ENCODE results near the gene ASAP2.

ASAP2 gene

GRCh38 chr2:9232166-9232479 lies 25.5 kb downstream of the ASAP2 start:
- no peak for TF ChIP-seq CTCF (IDR thresholded peaks at IDR 0.05; ENCODE audit: low read depth, low read length)
- H3K4me3 ChIP-seq (ENCODE audit: low read depth, low read length) = no peak overlapping the region

DNA sequence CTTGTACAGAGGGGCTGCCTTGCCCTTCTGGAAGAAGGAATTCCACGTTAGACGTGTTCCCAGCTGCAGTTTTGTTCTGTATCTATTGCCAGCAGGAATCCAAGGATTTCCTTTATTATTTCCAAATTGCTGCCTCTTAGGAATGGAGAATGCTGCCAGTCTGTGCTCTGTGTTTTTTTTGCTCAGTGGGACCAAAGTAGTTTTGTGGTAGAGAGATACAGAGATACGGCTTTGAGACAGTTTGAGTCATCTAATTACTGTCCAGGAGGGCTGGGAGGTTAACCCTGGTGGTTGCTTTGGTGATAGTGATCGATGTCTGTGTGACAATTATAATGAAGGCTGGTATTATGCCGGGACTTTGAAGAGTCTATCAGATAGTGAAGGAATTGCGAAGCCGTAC lies 26.3 kb downstream of the ASAP2 start:
- H3K4me3 ChIP-seq (ENCODE audit: low read depth, low read length) = no peak overlapping the region
- no peak for TF ChIP-seq CTCF (IDR thresholded peaks at IDR 0.05; ENCODE audit: low read depth, low read length)

DNA sequence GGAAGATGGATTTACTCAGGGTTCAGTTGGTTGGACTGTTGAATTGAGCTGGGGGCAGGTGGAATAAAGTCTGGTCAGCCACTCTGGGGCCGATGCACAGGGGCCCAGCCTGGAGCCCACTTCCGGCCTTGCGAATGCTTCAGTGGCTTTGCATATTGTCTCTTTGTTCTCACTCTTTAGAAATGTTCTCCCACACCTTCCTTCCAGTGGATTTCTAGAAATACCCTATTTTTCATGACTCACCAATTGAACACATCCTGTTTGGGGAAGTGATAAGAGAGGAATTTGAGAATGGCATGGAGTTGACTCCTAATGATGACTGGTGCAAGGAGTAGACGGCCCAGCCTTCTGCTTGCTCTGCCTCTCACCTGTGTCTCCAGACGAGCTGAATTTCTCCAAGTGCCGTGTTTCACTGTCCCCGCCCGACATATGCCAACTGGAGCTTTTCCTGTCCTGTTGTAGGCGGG lies 28.1 kb downstream of the ASAP2 start:
- H3K4me3 ChIP-seq (ENCODE audit: low read depth, low read length) = peak overlapping the region; percentile 26

GRCh38 chr2:9235147-9236044 lies 28.8 kb downstream of the ASAP2 start:
- H3K4me3 ChIP-seq (ENCODE audit: low read depth, low read length) = peak overlapping the region; percentile 26
- TF ChIP-seq CTCF (IDR thresholded peaks at IDR 0.05; ENCODE audit: low read depth, low read length) = no peak

More for the DNA sequence above, 28.1 kb downstream of the ASAP2 start:
- TF ChIP-seq CTCF (IDR thresholded peaks at IDR 0.05; ENCODE audit: low read depth, low read length) = no peak

- peak overlapping the region; percentile 2; the same call in 1 of the 2 replicates for H3K4me3 ChIP-seq (ENCODE audit: low read depth, low read length)
- TF ChIP-seq CTCF (IDR thresholded peaks at IDR 0.05; ENCODE audit: low read depth, low read length) = no peak
Observed at GRCh38 chr2:9236045-9236344, 29.4 kb downstream of the ASAP2 start.

DNA sequence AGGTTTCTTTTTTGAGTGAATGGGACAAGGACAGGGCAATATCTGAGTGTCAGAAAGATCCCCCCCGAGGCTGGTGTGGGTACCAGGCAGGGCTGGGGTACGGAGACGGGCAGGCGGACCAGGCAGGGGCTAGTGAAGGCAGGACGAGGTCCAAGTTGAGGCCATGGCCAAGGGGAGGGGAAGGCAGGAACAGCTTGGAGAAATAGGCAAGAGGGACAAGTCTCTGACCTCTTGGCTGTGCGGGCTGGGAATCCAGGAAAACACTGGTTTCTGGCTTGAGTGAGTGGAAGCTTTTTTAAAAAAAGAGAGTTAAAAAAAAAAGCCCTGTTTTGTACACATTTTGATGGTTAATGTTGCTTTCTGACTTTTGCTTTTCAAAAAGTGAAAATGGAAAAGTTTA lies 30.3 kb downstream of the ASAP2 start:
- TF ChIP-seq CTCF (IDR thresholded peaks at IDR 0.05; ENCODE audit: low read depth, low read length) = no peak
- no peak overlapping the region for H3K4me3 ChIP-seq (ENCODE audit: low read depth, low read length)

- H3K4me3 ChIP-seq (ENCODE audit: low read depth, low read length) = no peak overlapping the region
- no peak for TF ChIP-seq CTCF (IDR thresholded peaks at IDR 0.05; ENCODE audit: low read depth, low read length)
Observed at GRCh38 chr2:9237831-9238230, 31.2 kb downstream of the ASAP2 start.

Measured in WI38 (cell line).